Effector memory CD4-positive, alpha-beta T cell (primary cell): Measurements from ENCODE around the gene CSNK2A1.
A peak's percentile ranks its signal among the peaks of the same experiment; 100 is the strongest.

Source experiments
- DNase-seq, 3 donors: peaks; one replicate each; pipeline ENCODE4 v3.0.0-alpha.2; 2020
- H3K27ac ChIP-seq: 2 replicates; pipeline ENCODE4 v1.7.0; 2013; ENCODE audit warnings: mild to moderate bottlenecking, low read length, moderate library complexity; ENCODE audit not compliant: insufficient read depth, poor library complexity, severe bottlenecking
- H3K27me3 ChIP-seq: replicated peaks from 2 replicates; pipeline ENCODE4 v1.7.0; 2013; ENCODE audit warnings: mild to moderate bottlenecking, low read length; ENCODE audit not compliant: insufficient read depth, control insufficient read depth, poor library complexity, severe bottlenecking
- H3K36me3 ChIP-seq: 2 replicates; pipeline ENCODE4 v1.7.0; 2013; ENCODE audit warnings: mild to moderate bottlenecking, low read length, moderate library complexity; ENCODE audit not compliant: control insufficient read depth, insufficient read depth
- H3K4me1 ChIP-seq: 2 replicates; pipeline ENCODE4 v1.7.0; 2013; ENCODE audit warnings: low read length, mild to moderate bottlenecking; ENCODE audit not compliant: control insufficient read depth, insufficient read depth, poor library complexity, severe bottlenecking
- H3K4me3 ChIP-seq: 2 replicates; pipeline ENCODE4 v1.7.0; 2013; ENCODE audit warnings: low read length, low read depth, mild to moderate bottlenecking; ENCODE audit not compliant: insufficient read depth, poor library complexity, severe bottlenecking
- H3K9me3 ChIP-seq: 2 replicates; pipeline ENCODE4 v1.7.0; 2013; ENCODE audit warnings: mild to moderate bottlenecking, low read length, moderate library complexity; ENCODE audit not compliant: control insufficient read depth

CSNK2A1 gene

GRCh38 chr20:434221-434620, 109.4 kb downstream of the CSNK2A1 start:
- no peak overlapping the region for H3K27ac ChIP-seq
- DNase-seq: no peak
- no peaks in the 10 kb centered on the region for H3K9me3 ChIP-seq
- no peak overlapping the region for H3K4me3 ChIP-seq
- H3K36me3 ChIP-seq: peaks cover 20% of the 10 kb centered on the region
- peaks cover 32% of the 10 kb centered on the region for H3K4me1 ChIP-seq
- no peaks in the 10 kb centered on the region for H3K27me3 ChIP-seq

- peaks cover 24% of the 10 kb centered on the region for H3K4me1 ChIP-seq
- no peaks in the 10 kb centered on the region for H3K27me3 ChIP-seq
- no peak overlapping the region for H3K4me3 ChIP-seq
- DNase-seq: peak in 2 of 3 donors; percentile 45 to 54
- peak overlapping the region; percentile 37 for H3K27ac ChIP-seq
- peaks cover 22% of the 10 kb centered on the region for H3K36me3 ChIP-seq
- no peaks in the 10 kb centered on the region for H3K9me3 ChIP-seq
Observed at GRCh38 chr20:433300-433975, 110.2 kb downstream of the CSNK2A1 start.

GRCh38 chr20:432677-433299, 110.8 kb downstream of the CSNK2A1 start:
- DNase-seq: no peak
- peak overlapping the region; percentile 37 for H3K27ac ChIP-seq
- no peaks in the 10 kb centered on the region for H3K9me3 ChIP-seq
- no peak overlapping the region for H3K4me3 ChIP-seq
- peaks cover 18% of the 10 kb centered on the region for H3K4me1 ChIP-seq
- H3K27me3 ChIP-seq: no peaks in the 10 kb centered on the region
- peaks cover 22% of the 10 kb centered on the region for H3K36me3 ChIP-seq

- peaks cover 17% of the 10 kb centered on the region for H3K4me1 ChIP-seq
- H3K27me3 ChIP-seq: no peaks in the 10 kb centered on the region
- H3K36me3 ChIP-seq: peaks cover 22% of the 10 kb centered on the region
- DNase-seq: no peak
- no peaks in the 10 kb centered on the region for H3K9me3 ChIP-seq
- no peak overlapping the region for H3K27ac ChIP-seq
- H3K4me3 ChIP-seq: no peak overlapping the region
Observed at GRCh38 chr20:432208-432607, 111.4 kb downstream of the CSNK2A1 start.

GRCh38 chr20:431012-431904, 112.3 kb downstream of the CSNK2A1 start:
- H3K36me3 ChIP-seq: peaks cover 22% of the 10 kb centered on the region
- H3K4me3 ChIP-seq: no peak overlapping the region
- no peaks in the 10 kb centered on the region for H3K27me3 ChIP-seq
- H3K27ac ChIP-seq: no peak overlapping the region
- H3K4me1 ChIP-seq: peaks cover 17% of the 10 kb centered on the region
- no peak for DNase-seq
- H3K9me3 ChIP-seq: no peaks in the 10 kb centered on the region

GRCh38 chr20:430091-430999, 113.2 kb downstream of the CSNK2A1 start:
- Histone ChIP-seq H3K36me3 (peaks cover 22% of the 10 kb centered on the region), H3K27me3 (no peaks in the 10 kb centered on the region), H3K4me3 (no peak overlapping the region), H3K9me3 (no peaks in the 10 kb centered on the region), H3K4me1 (peaks cover 17% of the 10 kb centered on the region), H3K27ac (no peak overlapping the region)
- no peak for DNase-seq

GRCh38 chr20:428658-429200, 114.9 kb downstream of the CSNK2A1 start:
- Histone ChIP-seq H3K27ac (no peak overlapping the region), H3K9me3 (no peaks in the 10 kb centered on the region), H3K36me3 (peaks cover 31% of the 10 kb centered on the region), H3K27me3 (no peaks in the 10 kb centered on the region), H3K4me1 (peaks cover 10% of the 10 kb centered on the region), H3K4me3 (no peak overlapping the region)
- no peak for DNase-seq

- Histone ChIP-seq H3K27me3 (no peaks in the 10 kb centered on the region), H3K4me3 (no peak overlapping the region), H3K36me3 (peaks cover 33% of the 10 kb centered on the region), H3K4me1 (peaks cover 3% of the 10 kb centered on the region), H3K27ac (no peak overlapping the region), H3K9me3 (no peaks in the 10 kb centered on the region)
- no peak for DNase-seq
Observed at GRCh38 chr20:427849-428657, 115.5 kb downstream of the CSNK2A1 start.

GRCh38 chr20:427401-427800, 116.2 kb downstream of the CSNK2A1 start:
- H3K4me3 ChIP-seq: no peak overlapping the region
- H3K27me3 ChIP-seq: no peaks in the 10 kb centered on the region
- no peak for DNase-seq
- no peak overlapping the region for H3K27ac ChIP-seq
- no peaks in the 10 kb centered on the region for H3K9me3 ChIP-seq
- H3K4me1 ChIP-seq: no peaks in the 10 kb centered on the region
- peaks cover 32% of the 10 kb centered on the region for H3K36me3 ChIP-seq
